Mononuclear cell (primary cell): Measurements from ENCODE around the gene CACNG3. TPM values are rescaled to one million over a fixed set of nuclear protein-coding genes. Genes with fewer than 3 reads are reported as not detected.

Experiments used
- H3K27me3 ChIP-seq: 2 replicates; pipeline ENCODE4 v1.6.0; 2011; ENCODE audit warnings: low read length, control low read depth; ENCODE audit not compliant: insufficient read depth
- H3K4me1 ChIP-seq: 2 replicates; pipeline ENCODE4 v1.5.1; 2011; ENCODE audit warnings: mild to moderate bottlenecking, low read length, control low read depth; ENCODE audit not compliant: insufficient read depth
- H3K4me3 ChIP-seq: 2 replicates; pipeline ENCODE4 v1.5.1; 2011; ENCODE audit warnings: mild to moderate bottlenecking, low read length, moderate library complexity
- H3K9me3 ChIP-seq: 2 replicates; pipeline ENCODE4 v1.5.1; 2011; ENCODE audit warnings: low read depth, mild to moderate bottlenecking, control low read depth, low read length
- total RNA-seq: library from RNA; depleted of rRNA; stranded (reverse); fragments of >200 nt; gene quantifications from one replicate; pipeline ENCODE4 v1.2.3, GENCODE V29; 2012

The CACNG3 gene
- total RNA-seq, 1 donor = under 0.01 TPM

DNA sequence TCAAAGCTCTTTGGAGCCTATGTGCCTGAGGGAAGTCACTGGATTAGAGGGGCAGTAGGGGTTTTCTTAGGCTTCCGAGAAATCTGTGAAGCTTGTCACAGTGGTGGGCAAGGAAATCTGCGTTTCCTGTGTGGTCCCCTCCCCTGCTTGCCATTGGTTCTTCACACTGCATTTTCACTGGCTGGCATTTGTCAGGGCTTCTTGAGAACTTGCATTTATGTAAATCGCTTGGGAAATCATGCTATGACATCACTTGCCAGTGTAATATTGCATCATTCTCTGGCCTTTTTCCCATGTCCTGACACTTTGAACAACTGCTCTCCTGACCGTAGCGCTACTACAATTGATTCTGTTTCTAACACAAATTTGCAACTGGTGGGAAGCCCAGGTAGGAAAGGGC, 1.8 kb downstream of the CACNG3 start:
- H3K9me3 ChIP-seq = no peaks in the 10 kb centered on the region

DNA sequence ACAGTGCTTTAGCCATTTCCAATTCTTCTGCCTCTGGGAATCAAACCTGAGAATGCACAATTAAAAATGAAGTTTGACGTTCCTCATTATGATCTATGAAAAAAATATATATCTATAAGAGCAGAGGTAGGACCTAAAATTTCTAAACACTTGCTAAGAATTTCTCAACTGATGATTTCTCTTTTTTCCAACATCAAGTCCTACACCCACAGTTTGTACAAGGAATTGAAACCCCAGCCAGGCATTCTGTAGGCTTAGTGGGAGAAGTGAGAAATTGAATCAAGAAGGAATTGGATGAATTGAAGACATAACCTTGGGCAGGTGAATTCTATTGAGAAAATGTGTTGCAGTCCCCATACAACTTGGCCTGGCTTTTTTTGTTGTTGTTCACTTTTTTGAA, 2.7 kb downstream of the CACNG3 start:
- H3K4me1 ChIP-seq = no peaks in the 10 kb centered on the region
- peaks cover 69% of the 10 kb centered on the region for H3K27me3 ChIP-seq
- H3K4me3 ChIP-seq = no peak overlapping the region
- no peaks in the 10 kb centered on the region for H3K9me3 ChIP-seq

More for the DNA sequence above, 1.8 kb downstream of the CACNG3 start:
- Histone ChIP-seq H3K4me1 (no peaks in the 10 kb centered on the region), H3K27me3 (peaks cover 76% of the 10 kb centered on the region), H3K4me3 (no peak overlapping the region)

- no peaks in the 10 kb centered on the region for H3K9me3 ChIP-seq
- H3K4me1 ChIP-seq = no peaks in the 10 kb centered on the region
- no peak overlapping the region for H3K4me3 ChIP-seq
- peaks cover 31% of the 10 kb centered on the region for H3K27me3 ChIP-seq
Measured at GRCh38 chr16:24262816-24263215, 6.7 kb downstream of the CACNG3 start.

GRCh38 chr16:24270721-24271442, 14.7 kb downstream of the CACNG3 start:
- H3K27me3 ChIP-seq = peaks cover 6% of the 10 kb centered on the region
- peaks cover 13% of the 10 kb centered on the region for H3K4me1 ChIP-seq
- H3K9me3 ChIP-seq = no peaks in the 10 kb centered on the region
- no peak overlapping the region for H3K4me3 ChIP-seq

DNA sequence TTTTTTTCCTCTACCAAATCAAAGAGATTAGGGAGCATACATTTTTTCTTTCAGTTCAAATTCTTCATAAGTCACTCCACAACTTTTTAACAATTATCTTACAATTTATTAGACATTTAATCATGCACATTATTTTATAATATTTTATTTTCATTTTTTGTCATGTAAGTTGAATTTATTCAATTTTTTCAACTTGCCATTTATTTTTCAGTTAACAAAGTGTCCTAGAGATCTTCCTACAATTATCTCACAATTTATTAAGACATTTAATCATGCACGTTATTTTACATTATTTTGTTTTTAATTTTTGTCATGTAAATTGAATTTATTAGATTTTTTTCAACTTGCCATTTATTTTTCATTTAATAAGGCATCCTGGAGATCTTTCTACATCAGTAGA, 16.2 kb downstream of the CACNG3 start:
- Histone ChIP-seq H3K27me3 (peaks cover 8% of the 10 kb centered on the region), H3K4me1 (peaks cover 13% of the 10 kb centered on the region)

GRCh38 chr16:24273508-24274182, 17.5 kb downstream of the CACNG3 start:
- H3K9me3 ChIP-seq = no peaks in the 10 kb centered on the region
- no peak overlapping the region for H3K4me3 ChIP-seq
- H3K4me1 ChIP-seq = peaks cover 13% of the 10 kb centered on the region
- peaks cover 11% of the 10 kb centered on the region for H3K27me3 ChIP-seq

More for the DNA sequence above, 16.2 kb downstream of the CACNG3 start:
- Histone ChIP-seq H3K4me3 (no peak overlapping the region), H3K9me3 (no peaks in the 10 kb centered on the region)

DNA sequence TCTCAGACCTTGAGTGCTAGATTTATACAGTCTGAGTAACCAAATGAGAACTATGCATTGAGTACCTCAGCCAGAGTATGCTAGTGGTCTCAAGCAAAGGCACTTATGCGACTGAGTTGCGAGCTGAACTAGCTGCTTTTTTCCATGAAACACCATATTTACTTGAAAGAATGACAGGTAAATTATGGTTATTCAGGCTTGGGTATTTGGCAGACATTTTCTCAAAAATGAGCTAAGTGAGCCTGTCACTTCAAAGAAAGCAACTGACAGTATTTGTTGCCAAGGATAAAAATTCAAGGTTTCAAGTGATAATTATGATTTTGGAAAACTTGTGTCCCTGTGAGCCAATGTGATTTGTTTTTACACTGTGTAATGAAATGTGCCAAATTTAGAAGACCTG, 19.3 kb downstream of the CACNG3 start:
- Histone ChIP-seq H3K27me3 (peaks cover 14% of the 10 kb centered on the region), H3K4me1 (peaks cover 13% of the 10 kb centered on the region), H3K4me3 (no peak overlapping the region), H3K9me3 (no peaks in the 10 kb centered on the region)

DNA sequence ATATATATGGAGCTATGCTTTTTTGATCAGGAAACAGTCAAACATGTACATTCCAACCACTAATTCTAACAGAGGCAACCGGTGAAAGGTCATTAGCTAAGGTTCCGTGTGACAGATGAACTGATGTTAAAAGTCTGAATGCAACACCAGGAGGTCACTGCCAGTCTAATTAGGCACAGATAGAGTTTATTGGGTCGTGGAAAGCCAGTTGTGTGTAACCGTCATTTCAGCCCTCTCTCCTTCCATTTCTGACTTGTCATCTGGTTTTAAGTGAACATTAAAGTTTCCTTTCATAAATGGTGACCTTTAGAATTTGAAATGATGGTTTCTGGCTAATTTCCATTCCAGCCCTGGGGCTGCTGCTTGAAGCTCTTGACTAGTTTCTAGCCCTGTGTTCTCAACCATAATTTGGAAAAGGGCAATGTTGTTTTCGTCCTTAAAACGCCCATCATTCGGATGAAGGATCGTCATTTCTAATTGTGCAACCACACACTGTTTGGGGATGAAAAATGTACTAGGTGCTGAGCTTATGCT, 23.9 kb downstream of the CACNG3 start:
- Histone ChIP-seq H3K4me3 (no peak overlapping the region), H3K27me3 (peaks cover 9% of the 10 kb centered on the region), H3K9me3 (no peaks in the 10 kb centered on the region), H3K4me1 (no peaks in the 10 kb centered on the region)

DNA sequence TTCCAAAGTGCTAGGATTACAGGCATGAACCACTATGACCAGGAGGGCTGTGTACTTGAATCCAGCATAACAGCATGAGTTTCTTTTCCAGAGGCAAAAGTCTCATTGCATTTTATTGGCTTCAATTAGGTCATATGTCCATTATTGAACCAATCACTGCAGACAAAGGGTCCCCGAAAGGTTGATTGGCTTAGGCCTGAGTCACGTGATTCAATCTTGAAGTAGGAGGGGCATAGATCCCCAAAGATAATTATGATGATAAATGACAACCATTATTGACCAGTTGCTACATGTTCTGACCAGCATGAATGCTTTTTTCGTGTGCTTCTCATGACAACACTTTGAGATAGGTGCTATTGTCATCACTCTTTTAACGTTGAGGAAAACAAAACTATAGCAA, 25.3 kb downstream of the CACNG3 start:
- no peak overlapping the region for H3K4me3 ChIP-seq
- H3K4me1 ChIP-seq = no peaks in the 10 kb centered on the region
- H3K27me3 ChIP-seq = peaks cover 11% of the 10 kb centered on the region
- H3K9me3 ChIP-seq = no peaks in the 10 kb centered on the region

DNA sequence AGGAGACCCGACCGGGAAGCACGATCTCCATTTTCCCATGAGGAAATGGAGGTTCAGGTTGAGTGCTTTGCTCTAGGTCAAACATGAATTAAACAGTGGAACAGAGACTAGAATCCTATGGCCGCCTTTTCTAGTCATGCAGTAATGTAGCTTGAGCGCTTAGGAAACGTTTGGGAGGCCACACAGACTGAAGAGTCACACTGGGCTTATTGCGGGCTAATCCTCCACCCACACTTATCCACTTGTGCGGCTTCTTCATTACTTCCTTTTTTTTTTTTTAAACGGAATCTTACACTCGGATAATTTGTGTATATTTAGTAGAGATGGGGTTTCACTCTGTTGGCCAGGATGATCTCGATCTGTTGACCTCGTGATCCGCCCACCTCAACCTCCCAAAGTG, 26.0 kb downstream of the CACNG3 start:
- Histone ChIP-seq H3K4me1 (no peaks in the 10 kb centered on the region), H3K27me3 (peaks cover 9% of the 10 kb centered on the region), H3K9me3 (no peaks in the 10 kb centered on the region), H3K4me3 (no peak overlapping the region)

DNA sequence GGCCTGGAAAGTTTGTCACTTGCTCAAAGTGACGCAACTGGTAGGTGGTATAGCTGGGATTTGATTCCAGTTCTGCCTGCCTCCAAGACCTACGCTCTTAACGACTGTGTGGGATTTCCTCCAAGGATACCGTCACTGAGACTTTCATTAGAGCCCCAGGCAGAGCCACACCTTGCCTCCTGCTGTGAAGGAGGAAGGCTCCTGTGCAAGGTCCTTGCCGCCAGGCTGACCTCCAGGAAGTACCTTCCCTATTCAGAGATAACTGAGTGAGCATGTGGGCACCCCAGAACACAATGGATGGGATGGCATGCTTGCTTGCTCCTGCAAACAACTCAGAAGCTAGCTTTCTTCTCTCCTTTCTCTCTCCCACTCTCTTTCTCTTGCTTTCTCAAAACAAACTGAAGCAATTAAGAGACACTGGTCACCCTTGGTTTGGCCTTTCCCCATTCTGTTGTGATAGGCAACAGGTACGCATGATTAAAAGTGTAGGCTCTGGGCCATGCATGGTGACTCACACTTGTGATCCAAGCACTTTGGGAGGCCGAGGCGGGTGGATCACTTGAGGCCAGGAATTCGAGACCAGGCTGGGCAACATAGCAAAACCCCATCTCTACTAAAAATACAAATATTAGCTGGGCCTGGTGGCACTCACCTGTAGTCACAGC, 30.7 kb downstream of the CACNG3 start:
- no peaks in the 10 kb centered on the region for H3K4me1 ChIP-seq
- no peaks in the 10 kb centered on the region for H3K9me3 ChIP-seq
- H3K27me3 ChIP-seq = peaks cover 13% of the 10 kb centered on the region
- no peak overlapping the region for H3K4me3 ChIP-seq

DNA sequence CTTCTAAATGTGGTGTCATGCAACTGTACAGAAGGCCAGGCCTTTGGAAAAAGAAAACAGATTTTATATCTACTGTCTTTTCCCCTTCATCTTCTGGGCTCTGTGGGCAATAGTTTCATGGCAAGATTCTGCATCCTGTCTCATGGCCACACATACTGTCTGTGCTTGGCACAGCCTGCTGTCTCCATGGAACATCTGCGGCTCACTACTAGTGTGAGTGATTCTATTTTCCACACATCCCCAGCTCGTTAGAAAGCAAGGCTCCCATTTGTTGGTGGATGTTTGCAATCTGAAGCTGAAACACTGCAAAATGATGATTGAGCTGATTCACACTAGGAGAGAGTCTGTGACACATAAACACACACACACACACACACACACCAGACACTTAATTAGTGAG, 32.4 kb downstream of the CACNG3 start:
- H3K4me3 ChIP-seq = no peak overlapping the region
- no peaks in the 10 kb centered on the region for H3K9me3 ChIP-seq
- H3K27me3 ChIP-seq = peaks cover 16% of the 10 kb centered on the region
- no peaks in the 10 kb centered on the region for H3K4me1 ChIP-seq

GRCh38 chr16:24289166-24289700, 33.1 kb downstream of the CACNG3 start:
- Histone ChIP-seq H3K27me3 (peaks cover 16% of the 10 kb centered on the region), H3K4me1 (no peaks in the 10 kb centered on the region), H3K9me3 (no peaks in the 10 kb centered on the region), H3K4me3 (no peak overlapping the region)

DNA sequence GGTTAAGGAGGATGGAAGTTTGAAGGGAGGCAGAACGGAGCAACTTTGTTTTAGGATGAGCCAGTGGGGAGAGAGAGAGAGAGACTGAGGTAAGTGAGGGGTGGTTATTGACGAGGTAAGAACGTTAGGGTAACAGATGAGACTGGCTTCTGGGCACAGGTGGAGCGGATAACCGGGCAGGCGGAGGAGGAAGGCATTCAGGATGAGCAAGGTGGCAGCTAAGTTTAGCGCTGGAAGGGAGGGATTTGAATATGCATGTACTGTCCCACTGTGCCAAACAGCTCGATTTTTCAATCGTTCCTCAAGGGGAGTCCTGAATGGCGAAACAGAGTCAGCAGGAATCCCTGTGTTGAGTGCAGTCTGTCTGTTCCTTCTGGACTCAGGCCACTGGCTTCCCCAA, 35.8 kb downstream of the CACNG3 start:
- H3K9me3 ChIP-seq = no peaks in the 10 kb centered on the region
- peaks cover 12% of the 10 kb centered on the region for H3K27me3 ChIP-seq
- no peaks in the 10 kb centered on the region for H3K4me1 ChIP-seq
- H3K4me3 ChIP-seq = no peak overlapping the region

GRCh38 chr16:24294131-24294530, 38.0 kb downstream of the CACNG3 start:
- Histone ChIP-seq H3K4me3 (no peak overlapping the region), H3K27me3 (peaks cover 12% of the 10 kb centered on the region), H3K9me3 (no peaks in the 10 kb centered on the region), H3K4me1 (no peaks in the 10 kb centered on the region)
